SK-N-SH (cell line): ENCODE results near the gene ITSN1. TPM values are rescaled to one million over a fixed set of nuclear protein-coding genes. Genes with fewer than 3 reads are reported as not detected.

Experiments used
- CTCF ChIA-PET: fragments of 300-600, 350-600 bp; formaldehyde crosslinking; extraction: SDS; loops from one replicate; lab custom pipeline; 2021; lab: Yijun Ruan, JAX
- POLR2A ChIA-PET: fragments of 350-600 bp; sonication (Branson Sonifier 250); formaldehyde crosslinking; extraction: SDS; loops from one replicate; lab custom pipeline; 2020; ENCODE audit warnings: antibody characterized with exemption, inconsistent platforms; lab: Yijun Ruan, JAX
- DNase-seq: peaks from one replicate; pipeline ENCODE4 v3.0.0; 2012
- H2AFZ ChIP-seq: fragments of 200-600 bp; sonication (generic); 2 replicates; pipeline ENCODE4 v1.8.1; 2016; ENCODE audit warnings: antibody characterized with exemption, mild to moderate bottlenecking, low read depth
- H3F3A ChIP-seq: fragments of 200-600 bp; sonication (generic); replicated peaks from 2 replicates; pipeline ENCODE3; 2016; ENCODE audit warnings: antibody characterized with exemption, mild to moderate bottlenecking; ENCODE audit not compliant: insufficient read depth
- H3K27ac ChIP-seq, 2 experiments: fragments of 200-500 bp in 1 of 2; fragments of 200-600 bp in 1 of 2; sonication (Bioruptor generic) in 1 of 2; sonication (generic), shearing (Covaris generic) in 1 of 2; 2 replicates each; pipeline versions ENCODE4 v1.5.1 to v1.6.1; 2014 to 2016; ENCODE audit warnings: low read depth in 2 of 2, inconsistent platforms in 1 of 2, low read length in 1 of 2, mild to moderate bottlenecking in 1 of 2, mixed read lengths in 1 of 2
- H3K27me3 ChIP-seq: fragments of 200-600 bp; sonication (generic), shearing (Covaris generic); 2 replicates; pipeline ENCODE4 v1.6.1; 2016; ENCODE audit warnings: mixed run types; ENCODE audit not compliant: insufficient read depth
- H3K36me3 ChIP-seq, 2 experiments: fragments of 200-500 bp in 1 of 2; fragments of 200-600 bp in 1 of 2; sonication (Bioruptor generic) in 1 of 2; sonication (generic) in 1 of 2; replicated peaks in 1 of 2; 2 replicates each; pipeline versions ENCODE3 to v1.5.1; 2014 to 2016; ENCODE audit warnings: low read length in 1 of 2, mild to moderate bottlenecking in 1 of 2; ENCODE audit not compliant: insufficient read depth in 2 of 2, control insufficient read depth in 1 of 2
- H3K4me1 ChIP-seq, 2 experiments: fragments of 200-500 bp in 1 of 2; fragments of 200-600 bp in 1 of 2; sonication (Bioruptor generic) in 1 of 2; sonication (generic), shearing (Covaris generic) in 1 of 2; 2 replicates each; pipeline versions ENCODE4 v1.5.1 to v1.6.1; 2014 to 2016; ENCODE audit warnings: low read depth in 1 of 2, low read length in 1 of 2, mixed run types in 1 of 2; ENCODE audit not compliant: insufficient read depth in 2 of 2, control insufficient read depth in 1 of 2
- H3K4me2 ChIP-seq: fragments of 200-600 bp; sonication (generic), shearing (Covaris generic); 2 replicates; pipeline ENCODE4 v1.6.1; 2017; ENCODE audit warnings: mixed run types
- H3K4me3 ChIP-seq, 2 experiments: fragments of 200-500 bp in 1 of 2; fragments of 200-600 bp in 1 of 2; sonication (Bioruptor generic) in 1 of 2; sonication (generic), shearing (Covaris generic) in 1 of 2; 2 replicates each; pipeline versions ENCODE4 v1.5.1 to v1.8.1; 2014 to 2016; ENCODE audit warnings: low read depth in 2 of 2, inconsistent platforms in 1 of 2, low read length in 1 of 2, mild to moderate bottlenecking in 1 of 2, mixed read lengths in 1 of 2, moderate library complexity in 1 of 2
- H3K79me2 ChIP-seq: fragments of 200-600 bp; sonication (generic); 2 replicates; pipeline ENCODE4 v1.8.1; 2017; ENCODE audit warnings: mild to moderate bottlenecking; ENCODE audit not compliant: insufficient read depth
- H3K9ac ChIP-seq: fragments of 200-600 bp; sonication (generic); 2 replicates; pipeline ENCODE4 v1.6.1; 2017; ENCODE audit warnings: mixed run types
- H3K9me2 ChIP-seq: fragments of 200-600 bp; sonication (generic); 2 replicates; pipeline ENCODE4 v1.6.1; 2017; ENCODE audit warnings: mixed run types
- H3K9me3 ChIP-seq: fragments of 200-600 bp; sonication (generic); 2 replicates; pipeline ENCODE4 v1.6.1; 2017; ENCODE audit warnings: mixed run types, mild to moderate bottlenecking, moderate library complexity
- H4K20me1 ChIP-seq: fragments of 200-600 bp; sonication (generic); 2 replicates; pipeline ENCODE4 v1.6.1; 2017; ENCODE audit warnings: mild to moderate bottlenecking, mixed run types; ENCODE audit not compliant: insufficient read depth
- CHD2 ChIP-seq: fragments of 150-350 bp; IDR thresholded peaks from 2 replicates; pipeline ENCODE4 v1.6.1; 2018; ENCODE audit warnings: low read length; ENCODE audit not compliant: partially characterized antibody
- EZH2phosphoT487 ChIP-seq: fragments of 200-600 bp; sonication (generic); IDR thresholded peaks from 2 replicates; pipeline ENCODE4 v1.6.1; 2017; ENCODE audit warnings: low read depth, mixed run types, mild to moderate bottlenecking, antibody characterized with exemption, moderate library complexity, borderline replicate concordance
- FOSL2 ChIP-seq: IDR thresholded peaks from 2 replicates; pipeline ENCODE4 v1.4.0; 2012; ENCODE audit warnings: low read depth, mild to moderate bottlenecking, moderate library complexity, borderline replicate concordance
- GABPA ChIP-seq: IDR thresholded peaks from 2 replicates; pipeline ENCODE4 v1.4.0; 2012; ENCODE audit warnings: low read depth, mild to moderate bottlenecking
- GATA2 ChIP-seq: sonication (generic); formaldehyde crosslinking; IDR thresholded peaks from 2 replicates; pipeline ENCODE4 v1.5.0; 2020; ENCODE audit warnings: mild to moderate bottlenecking, missing genetic modification reagents
- POLR2AphosphoS5 ChIP-seq: IDR thresholded peaks from 2 replicates; pipeline ENCODE4 v1.6.1; 2012; ENCODE audit warnings: low read depth, low read length
- RAD21 ChIP-seq: IDR thresholded peaks from 2 replicates; pipeline ENCODE4 v1.6.1; 2012; ENCODE audit warnings: mild to moderate bottlenecking, low read length
- RFX5 ChIP-seq: IDR thresholded peaks from 2 replicates; pipeline ENCODE4 v1.6.1; 2012; ENCODE audit warnings: mild to moderate bottlenecking, improper control_type of control experiment, low read length
- SIN3A ChIP-seq: IDR thresholded peaks from 2 replicates; pipeline ENCODE4 v1.6.1; 2012; ENCODE audit warnings: low read depth, mild to moderate bottlenecking, low read length, moderate library complexity, borderline replicate concordance
- TEAD4 ChIP-seq: IDR thresholded peaks from 2 replicates; pipeline ENCODE4 v1.4.0; 2012; ENCODE audit warnings: mild to moderate bottlenecking, borderline replicate concordance; ENCODE audit not compliant: insufficient read depth
- YY1 ChIP-seq: IDR thresholded peaks from 2 replicates; pipeline ENCODE4 v1.4.0; 2012; ENCODE audit warnings: low read depth, mild to moderate bottlenecking
- WGBS: methylation state at CpG from one replicate; pipeline ENCODE4 v1.1.6; 2017; ENCODE audit warnings: low lambda C conversion rate; 5-methylcytosine and 5-hydroxymethylcytosine counted together
- polyA plus RNA-seq, 3 experiments: library from polyadenylated mRNA; depleted of rRNA; stranded (reverse); fragments of >200 nt; gene quantifications; 2 replicates each; pipeline ENCODE4 v1.2.3, GENCODE V29; 2012
- TF ChIP-seq, protein P1 (sequence below): fragments of 150-350 bp; IDR thresholded peaks from 2 replicates; pipeline ENCODE4 v1.6.1; 2016; ENCODE audit warnings: mild to moderate bottlenecking, low read depth, low read length
- TF ChIP-seq, protein P2 (sequence below): IDR thresholded peaks from 2 replicates; pipeline ENCODE4 v1.4.0; 2012; ENCODE audit warnings: low read depth, borderline replicate concordance
- TF ChIP-seq, protein P3 (sequence below): IDR thresholded peaks from 2 replicates; pipeline ENCODE4 v1.4.0; 2012; ENCODE audit warnings: low read depth, borderline replicate concordance
- TF ChIP-seq, protein P4 (sequence below): fragments of 150-350 bp; IDR thresholded peaks from 2 replicates; pipeline ENCODE4 v1.6.1; 2017; ENCODE audit warnings: antibody characterized with exemption, low read length, low read depth, borderline replicate concordance
- TF ChIP-seq, protein P5 (sequence below): IDR thresholded peaks from 2 replicates; pipeline ENCODE4 v1.6.1; 2012; ENCODE audit warnings: mild to moderate bottlenecking, low read depth, low read length, moderate library complexity

ITSN1 gene
- polyA plus RNA-seq, 1 of the 3 experiments (the other 2 are of a cell fraction), result 27.8 TPM

DNA sequence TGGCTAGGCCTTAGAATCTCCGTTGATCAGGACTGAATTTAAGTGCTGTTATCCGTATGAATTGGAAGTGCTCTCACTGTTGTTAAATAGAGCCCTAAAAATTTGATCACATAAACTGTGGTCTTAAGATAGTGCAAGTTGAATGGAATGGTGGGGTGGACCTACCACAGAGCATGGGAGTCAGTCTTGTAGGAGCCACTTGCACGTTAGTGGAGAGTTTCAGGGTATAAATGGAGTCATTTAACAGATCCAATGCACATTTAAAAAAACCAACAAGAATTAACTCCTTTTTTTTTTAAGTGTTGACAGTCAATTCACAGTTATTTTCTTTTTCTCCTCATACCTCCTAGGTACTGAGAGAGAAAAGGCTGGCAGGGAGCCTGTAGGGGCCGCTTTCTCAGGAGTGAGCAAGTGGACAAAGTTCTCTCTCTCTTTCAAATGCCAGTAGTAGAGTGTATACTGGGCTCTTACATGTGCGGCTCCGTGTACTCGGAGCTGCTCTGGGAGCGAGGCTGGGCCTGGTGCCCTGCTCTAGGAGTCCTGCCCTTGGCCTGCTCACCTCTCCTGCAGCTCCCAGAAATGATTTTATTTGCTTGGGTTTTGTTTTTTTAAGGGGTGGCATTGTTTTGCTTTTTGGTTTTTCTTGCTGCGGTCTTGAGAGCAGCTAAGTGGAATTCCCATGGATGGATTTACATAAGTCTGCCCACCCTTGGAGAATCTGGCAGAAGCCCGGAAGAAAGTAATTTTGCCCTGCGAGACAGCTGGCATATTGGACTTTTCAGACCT is 182.0 kb downstream of the ITSN1 start:
- H3K79me2 ChIP-seq, result no peaks in the 10 kb centered on the region
- POLR2A ChIA-PET, result no interaction called here
- DNase-seq, result no peak
- no peaks in the 10 kb centered on the region for H3K27me3 ChIP-seq
- CTCF ChIA-PET, result no interaction called here
- no peak overlapping the region for H2AFZ ChIP-seq
- H3K9me3 ChIP-seq, result no peaks in the 10 kb centered on the region
- H3K27ac ChIP-seq, result no peak overlapping the region
- no peaks in the 10 kb centered on the region for H4K20me1 ChIP-seq
- H3K4me2 ChIP-seq, result no peak overlapping the region
- no peaks in the 10 kb centered on the region for H3F3A ChIP-seq
- no peaks in the 10 kb centered on the region for H3K9me2 ChIP-seq
- no peak for TF ChIP-seq TEAD4
- TF ChIP-seq FOSL2, result no peak
- TF ChIP-seq, protein P1, sequence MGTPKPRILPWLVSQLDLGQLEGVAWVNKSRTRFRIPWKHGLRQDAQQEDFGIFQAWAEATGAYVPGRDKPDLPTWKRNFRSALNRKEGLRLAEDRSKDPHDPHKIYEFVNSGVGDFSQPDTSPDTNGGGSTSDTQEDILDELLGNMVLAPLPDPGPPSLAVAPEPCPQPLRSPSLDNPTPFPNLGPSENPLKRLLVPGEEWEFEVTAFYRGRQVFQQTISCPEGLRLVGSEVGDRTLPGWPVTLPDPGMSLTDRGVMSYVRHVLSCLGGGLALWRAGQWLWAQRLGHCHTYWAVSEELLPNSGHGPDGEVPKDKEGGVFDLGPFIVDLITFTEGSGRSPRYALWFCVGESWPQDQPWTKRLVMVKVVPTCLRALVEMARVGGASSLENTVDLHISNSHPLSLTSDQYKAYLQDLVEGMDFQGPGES, result no peak
- TF ChIP-seq, protein P2, sequence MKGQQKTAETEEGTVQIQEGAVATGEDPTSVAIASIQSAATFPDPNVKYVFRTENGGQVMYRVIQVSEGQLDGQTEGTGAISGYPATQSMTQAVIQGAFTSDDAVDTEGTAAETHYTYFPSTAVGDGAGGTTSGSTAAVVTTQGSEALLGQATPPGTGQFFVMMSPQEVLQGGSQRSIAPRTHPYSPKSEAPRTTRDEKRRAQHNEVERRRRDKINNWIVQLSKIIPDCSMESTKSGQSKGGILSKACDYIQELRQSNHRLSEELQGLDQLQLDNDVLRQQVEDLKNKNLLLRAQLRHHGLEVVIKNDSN, result no peak
- no peak for TF ChIP-seq POLR2AphosphoS5
- TF ChIP-seq, protein P3, sequence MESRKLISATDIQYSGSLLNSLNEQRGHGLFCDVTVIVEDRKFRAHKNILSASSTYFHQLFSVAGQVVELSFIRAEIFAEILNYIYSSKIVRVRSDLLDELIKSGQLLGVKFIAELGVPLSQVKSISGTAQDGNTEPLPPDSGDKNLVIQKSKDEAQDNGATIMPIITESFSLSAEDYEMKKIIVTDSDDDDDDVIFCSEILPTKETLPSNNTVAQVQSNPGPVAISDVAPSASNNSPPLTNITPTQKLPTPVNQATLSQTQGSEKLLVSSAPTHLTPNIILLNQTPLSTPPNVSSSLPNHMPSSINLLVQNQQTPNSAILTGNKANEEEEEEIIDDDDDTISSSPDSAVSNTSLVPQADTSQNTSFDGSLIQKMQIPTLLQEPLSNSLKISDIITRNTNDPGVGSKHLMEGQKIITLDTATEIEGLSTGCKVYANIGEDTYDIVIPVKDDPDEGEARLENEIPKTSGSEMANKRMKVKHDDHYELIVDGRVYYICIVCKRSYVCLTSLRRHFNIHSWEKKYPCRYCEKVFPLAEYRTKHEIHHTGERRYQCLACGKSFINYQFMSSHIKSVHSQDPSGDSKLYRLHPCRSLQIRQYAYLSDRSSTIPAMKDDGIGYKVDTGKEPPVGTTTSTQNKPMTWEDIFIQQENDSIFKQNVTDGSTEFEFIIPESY, result no peak
- TF ChIP-seq, protein P4, sequence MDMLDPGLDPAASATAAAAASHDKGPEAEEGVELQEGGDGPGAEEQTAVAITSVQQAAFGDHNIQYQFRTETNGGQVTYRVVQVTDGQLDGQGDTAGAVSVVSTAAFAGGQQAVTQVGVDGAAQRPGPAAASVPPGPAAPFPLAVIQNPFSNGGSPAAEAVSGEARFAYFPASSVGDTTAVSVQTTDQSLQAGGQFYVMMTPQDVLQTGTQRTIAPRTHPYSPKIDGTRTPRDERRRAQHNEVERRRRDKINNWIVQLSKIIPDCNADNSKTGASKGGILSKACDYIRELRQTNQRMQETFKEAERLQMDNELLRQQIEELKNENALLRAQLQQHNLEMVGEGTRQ, result no peak
- TF ChIP-seq SIN3A, result no peak
- no peak for TF ChIP-seq GABPA
- no peak for TF ChIP-seq CHD2
- no peak for TF ChIP-seq YY1
- TF ChIP-seq, protein P5, sequence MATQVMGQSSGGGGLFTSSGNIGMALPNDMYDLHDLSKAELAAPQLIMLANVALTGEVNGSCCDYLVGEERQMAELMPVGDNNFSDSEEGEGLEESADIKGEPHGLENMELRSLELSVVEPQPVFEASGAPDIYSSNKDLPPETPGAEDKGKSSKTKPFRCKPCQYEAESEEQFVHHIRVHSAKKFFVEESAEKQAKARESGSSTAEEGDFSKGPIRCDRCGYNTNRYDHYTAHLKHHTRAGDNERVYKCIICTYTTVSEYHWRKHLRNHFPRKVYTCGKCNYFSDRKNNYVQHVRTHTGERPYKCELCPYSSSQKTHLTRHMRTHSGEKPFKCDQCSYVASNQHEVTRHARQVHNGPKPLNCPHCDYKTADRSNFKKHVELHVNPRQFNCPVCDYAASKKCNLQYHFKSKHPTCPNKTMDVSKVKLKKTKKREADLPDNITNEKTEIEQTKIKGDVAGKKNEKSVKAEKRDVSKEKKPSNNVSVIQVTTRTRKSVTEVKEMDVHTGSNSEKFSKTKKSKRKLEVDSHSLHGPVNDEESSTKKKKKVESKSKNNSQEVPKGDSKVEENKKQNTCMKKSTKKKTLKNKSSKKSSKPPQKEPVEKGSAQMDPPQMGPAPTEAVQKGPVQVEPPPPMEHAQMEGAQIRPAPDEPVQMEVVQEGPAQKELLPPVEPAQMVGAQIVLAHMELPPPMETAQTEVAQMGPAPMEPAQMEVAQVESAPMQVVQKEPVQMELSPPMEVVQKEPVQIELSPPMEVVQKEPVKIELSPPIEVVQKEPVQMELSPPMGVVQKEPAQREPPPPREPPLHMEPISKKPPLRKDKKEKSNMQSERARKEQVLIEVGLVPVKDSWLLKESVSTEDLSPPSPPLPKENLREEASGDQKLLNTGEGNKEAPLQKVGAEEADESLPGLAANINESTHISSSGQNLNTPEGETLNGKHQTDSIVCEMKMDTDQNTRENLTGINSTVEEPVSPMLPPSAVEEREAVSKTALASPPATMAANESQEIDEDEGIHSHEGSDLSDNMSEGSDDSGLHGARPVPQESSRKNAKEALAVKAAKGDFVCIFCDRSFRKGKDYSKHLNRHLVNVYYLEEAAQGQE, result no peak
- no peak for TF ChIP-seq RFX5
- TF ChIP-seq EZH2phosphoT487, result no peak
- TF ChIP-seq RAD21, result no peak
- no peak for TF ChIP-seq GATA2 (CRISPR knock-in tag)
- peaks cover 15 to 34% of the 10 kb centered on the region in 2 experiments for H3K36me3 ChIP-seq
- H3K4me3 ChIP-seq, result no peak overlapping the region
- WGBS, result 95% methylated on average over 11 of the region's 11 CpGs
- H3K9ac ChIP-seq, result no peak overlapping the region
- H3K4me1 ChIP-seq, result no peaks in the 10 kb centered on the region; a peak in 2 of 4 replicates
